Omental fat pad (tissue), 4 donors: ENCODE measurements around the gene HOMER2. TPM values are rescaled to one million over a fixed set of nuclear protein-coding genes. Genes with fewer than 3 reads are reported as not detected.

ENCODE experiments used
- ATAC-seq: fragments of 150-250 bp; one replicate; pipeline ENCODE4 v1.9.1; 2016; ENCODE audit warnings: mild to moderate bottlenecking, moderate library complexity; ENCODE audit not compliant: low FRiP score
- DNase-seq: peaks from one replicate; pipeline ENCODE4 v3.0.0-alpha.2; 2019; ENCODE audit warnings: low spot score
- CTCF ChIP-seq, 3 donors: fragments of 450-650 bp; IDR thresholded peaks; one replicate each; pipeline ENCODE4 v1.5.1; 2016 to 2017; ENCODE audit warnings: antibody characterized with exemption in 3 of 3, mild to moderate bottlenecking in 3 of 3, moderate library complexity in 2 of 3
- total RNA-seq, 4 donors: library from RNA; depleted of rRNA; stranded (reverse); fragments of >200 nt; gene quantifications; one replicate each; pipeline ENCODE4 v1.1.0, GENCODE V29; 2016

Gene HOMER2
- total RNA-seq, 4 donors from 2014 or later: 4.0 to 7.1 (median 4.7) TPM

GRCh38 chr15:82805994-82806406 lies 146.5 kb downstream of the HOMER2 start, which contains the start of gene FSD2:
Gene FSD2, minus strand, starts transcription at chr15:82806069. Its CDS starts 18,679 bp downstream, at chr15:82787390.
- no peak for TF ChIP-seq CTCF (IDR thresholded peaks at IDR 0.05)
- DNase-seq: no peak
- ATAC-seq: no peak

- no peak for DNase-seq
- ATAC-seq: no peak
- TF ChIP-seq CTCF (IDR thresholded peaks at IDR 0.05): no peak
These were observed 148.0 kb downstream of the HOMER2 start for GRCh38 chr15:82804575-82804949.

GRCh38 chr15:82803793-82804574 lies 148.5 kb downstream of the HOMER2 start:
- TF ChIP-seq CTCF (IDR thresholded peaks at IDR 0.05): no peak
- ATAC-seq (no peak), DNase-seq (no peak)

GRCh38 chr15:82802497-82802896 lies 150.0 kb downstream of the HOMER2 start:
- DNase-seq: no peak
- no peak for TF ChIP-seq CTCF (IDR thresholded peaks at IDR 0.05)
- no peak for ATAC-seq

- no peak for TF ChIP-seq CTCF (IDR thresholded peaks at IDR 0.05)
- no peak for ATAC-seq
- no peak for DNase-seq
These were observed 153.2 kb downstream of the HOMER2 start for GRCh38 chr15:82799183-82799841.

Other genes starting within 250 kb of the HOMER2 start
- gene AP3B2, start 242.8 kb downstream of the HOMER2 start, total RNA-seq: 1 to 10 TPM in 3 of 4 donors, under 1 TPM in 1; 0.31 to 7.6 (median 1.4) TPM
- gene FSD2, start 146.7 kb downstream of the HOMER2 start, total RNA-seq: not detected
- 1 to 10 TPM; 7.5 to 9.7 (median 7.9) TPM for gene WHAMM, start 143.1 kb downstream of the HOMER2 start, total RNA-seq
- gene RAMAC, start 33.5 kb upstream of the HOMER2 start, total RNA-seq: 10 to 100 TPM; 12.3 to 19.9 (median 16.4) TPM
- 10 to 100 TPM in 2 of 4 donors, 1 to 10 TPM in 2; 8.5 to 13.1 (median 10.3) TPM for gene C15orf40, start 58.9 kb upstream of the HOMER2 start, total RNA-seq
- gene BTBD1, start 114.5 kb upstream of the HOMER2 start, total RNA-seq: 100 to 1,000 TPM in 1 of 4 donors, 10 to 100 TPM in 3; 56.9 to 104 (median 84.7) TPM
- gene TM6SF1, start 154.9 kb upstream of the HOMER2 start, total RNA-seq: 10 to 100 TPM in 3 of 4 donors, 1 to 10 TPM in 1; 6.2 to 32.0 (median 16.6) TPM